ENCODE data around the gene SDE2. TPM values are rescaled to one million over a fixed set of nuclear protein-coding genes. Genes with fewer than 3 reads are reported as not detected.

SDE2 gene
- total and polyA plus RNA-seq, 2 of the 4 experiments (the other 2 are of a cell fraction): 8.5 to 14.7 TPM

- H3K9ac ChIP-seq (ENCODE audit: low read depth, low read length): peak overlapping the region; percentile 97
- WGBS, 2 experiments (ENCODE audit: extremely low coverage in 2 of 2, insufficient read length in 1 of 2): 4% methylated on average over 10 of the region's 19 CpGs; no CpG with 5 or more reads in 1 of the 2 experiments
- no peak overlapping the region for H2BK20ac ChIP-seq (ENCODE audit: low read depth, low read length)
- H3K9me3 ChIP-seq (ENCODE audit: control insufficient read depth, insufficient read depth, low read length): no peaks in the 10 kb centered on the region
- no peak overlapping the region for H2BK15ac ChIP-seq (ENCODE audit: low read depth, low read length)
- no peak overlapping the region for H3K18ac ChIP-seq (ENCODE audit: low read depth, low read length)
- BruUV-seq (replicated peaks): TSS peak; percentile 68
- ATAC-seq (ENCODE audit: low read depth) (peak; percentile 25), DNase-seq (peak; percentile 57)
- peak overlapping the region; percentile 99 for H3K4me2 ChIP-seq (ENCODE audit: low read depth, low read length)
- peak overlapping the region; percentile 76 for H2AK5ac ChIP-seq (ENCODE audit: low read depth, low read length)
- peak overlapping the region; percentile 90 for H2AK9ac ChIP-seq (replicated peaks; ENCODE audit: low read depth, low read length, poor library complexity)
- H3K27ac ChIP-seq (ENCODE audit: insufficient read depth, low read length): peak overlapping the region; percentile 93
- peak overlapping the region; percentile 89 for H3K23ac ChIP-seq (ENCODE audit: low read depth, low read length)
- in situ Hi-C loops (cut with MboI; ENCODE audit: low sequenced_read_pairs) (no loop called here), intact Hi-C loops (cut with micrococcal nuclease) (loop anchor here (2.0 kb wide), 1 partner anchor 64 kb away; the partner anchor contains the start of gene H3-3A), dilution Hi-C loops (cut with HindIII; ENCODE audit: low sequenced_read_pairs, unreplicated experiment) (loop anchor here (25.0 kb wide), 1 partner anchor 536 kb away; no protein-coding TSS in a partner anchor)
- peak overlapping the region; percentile 36; the same call in 1 of the 2 replicates for H2BK120ac ChIP-seq (ENCODE audit: low read depth, low read length)
- peaks cover 7% of the 10 kb centered on the region; the same call in 1 of the 2 replicates for H3K4me1 ChIP-seq (ENCODE audit: control insufficient read depth, insufficient read depth, low read length)
- H3K4ac ChIP-seq (ENCODE audit: low read depth, low read length): peak overlapping the region; percentile 82
- ChIA-PET CTCF (interaction anchor here (0.7 to 1.5 kb wide), 3 partner anchors 11 to 118 kb away, joined by 3 to 6 read pairs (median 5); no protein-coding TSS in a partner anchor), POLR2A (ENCODE audit: unreplicated experiment) (interaction anchor here (0.6 kb wide), 2 partner anchors 198 to 1565 kb away, joined by 3 to 5 read pairs; partner anchors contain the start of gene ZNF678)
- peak overlapping the region; percentile 99 for H2AFZ ChIP-seq (replicated peaks; ENCODE audit: low read length, poor library complexity)
- 0 out of 2 replicates have a peak, but pooled peaks have one; percentile 38 for TF ChIP-seq MXI1 (IDR thresholded peaks at IDR 0.05; ENCODE audit: borderline replicate concordance, low read depth, low read length)
- TF ChIP-seq RFX5 (IDR thresholded peaks at IDR 0.05; ENCODE audit: low read depth, low read length): no peak
- peak; percentile 37; the same call in 1 of the 2 replicates for TF ChIP-seq MAFK (IDR thresholded peaks at IDR 0.05; ENCODE audit: low read depth, low read length)
- peak; percentile 88; the same call in 1 of the 2 replicates for TF ChIP-seq CHD1 (IDR thresholded peaks at IDR 0.05; ENCODE audit: low read depth, low read length)
- H3K27me3 ChIP-seq (ENCODE audit: control insufficient read depth, insufficient read depth, low read length): no peaks in the 10 kb centered on the region
- H4K8ac ChIP-seq (ENCODE audit: low read depth in 2 of 2, low read length in 2 of 2): peak overlapping the region; percentile 95 to 97
- no peaks in the 10 kb centered on the region for H3K9me1 ChIP-seq (ENCODE audit: insufficient read depth, low read length)
- H3K79me1 ChIP-seq (ENCODE audit: low read depth in 1 of 2, low read length in 2 of 2): peaks cover 12 to 38% of the 10 kb centered on the region in 2 experiments
- peak overlapping the region; percentile 92 for H3K4me3 ChIP-seq (ENCODE audit: insufficient read depth, low read depth, low read length)
- H2BK5ac ChIP-seq (ENCODE audit: low read depth, low read length, poor library complexity, severe bottlenecking): peak overlapping the region; percentile 79
- H4K20me1 ChIP-seq (ENCODE audit: insufficient read depth, low read length): peaks cover 11% of the 10 kb centered on the region; the same call in 1 of the 2 replicates
- peak overlapping the region; percentile 86 for H3K56ac ChIP-seq (ENCODE audit: extremely low read depth, insufficient read depth, low read length)
- peaks cover 8% of the 10 kb centered on the region for H3K36me3 ChIP-seq (ENCODE audit: control insufficient read depth, insufficient read depth, low read length)
- peak overlapping the region; percentile 80 for H4K5ac ChIP-seq (ENCODE audit: low read depth, low read length)
- peak overlapping the region; percentile 85 for H4K91ac ChIP-seq (ENCODE audit: insufficient read depth, low read depth, low read length)
- peak overlapping the region; percentile 92 for H3K14ac ChIP-seq (replicated peaks; ENCODE audit: low read depth, low read length)
Measured at GRCh38 chr1:225998560-225999226, 450 bp downstream of the SDE2 start.

All from IMR-90 (cell line).